Uterus (tissue), 2 donors: ENCODE measurements around the gene RNF169.

Experiments
- CTCF ChIP-seq, 4 experiments: fragments of 200-600 bp in 2 of 4; fragments of 450-650 bp in 2 of 4; sonication (generic) in 2 of 4; IDR thresholded peaks; one replicate each; pipeline ENCODE4 v1.5.1; 2016 to 2019; ENCODE audit warnings: antibody characterized with exemption in 4 of 4, mild to moderate bottlenecking in 2 of 4, moderate library complexity in 1 of 4
- POLR2A ChIP-seq, 2 donors: fragments of 450-650 bp; IDR thresholded peaks; one replicate each; pipeline ENCODE4 v1.6.1; 2016; ENCODE audit warnings: antibody characterized with exemption in 2 of 2, mild to moderate bottlenecking in 1 of 2, moderate library complexity in 1 of 2

GRCh38 chr11:74786574-74786973 is 37.9 kb downstream of the RNF169 start:
- TF ChIP-seq POLR2A (IDR thresholded peaks at IDR 0.05) (no peak), CTCF (IDR thresholded peaks at IDR 0.05) (no peak)
